Astrocyte of the cerebellum (primary cell): ENCODE data around the gene IRS2.

ENCODE experiments used
- DNase-seq: peaks from one replicate; pipeline ENCODE4 v3.0.0-alpha.2; 2011; ENCODE audit warnings: low read depth
- H3K4me3 ChIP-seq: 2 replicates; pipeline ENCODE4 v1.5.1; 2011; ENCODE audit warnings: mild to moderate bottlenecking, low read depth, low read length, moderate library complexity
- CTCF ChIP-seq: IDR thresholded peaks from 2 replicates; pipeline ENCODE4 v1.5.1; 2012; ENCODE audit warnings: low read length, low read depth, moderate library complexity, mild to moderate bottlenecking; ENCODE audit errors: missing control alignments
- in situ Hi-C: cut with HindIII; loops from 2 replicates; pipeline ENCODE4 v1.10.0; 2017; ENCODE audit warnings: low sequenced_read_pairs

The IRS2 gene

GRCh38 chr13:109760402-109760801, 26.0 kb downstream of the IRS2 start:
- no peak for DNase-seq
- in situ Hi-C loops = no loop called here
- no peak for TF ChIP-seq CTCF
- H3K4me3 ChIP-seq = no peak overlapping the region

- no peak overlapping the region for H3K4me3 ChIP-seq
- no peak for TF ChIP-seq CTCF
- DNase-seq = no peak
- in situ Hi-C loops = no loop called here
These were observed 26.8 kb downstream of the IRS2 start for GRCh38 chr13:109759609-109760008.

- DNase-seq = no peak
- in situ Hi-C loops = no loop called here
- no peak for TF ChIP-seq CTCF
- H3K4me3 ChIP-seq = no peak overlapping the region
These were observed 27.4 kb downstream of the IRS2 start for GRCh38 chr13:109758937-109759480.

- no peak overlapping the region for H3K4me3 ChIP-seq
- DNase-seq = no peak
- TF ChIP-seq CTCF = no peak
- in situ Hi-C loops = no loop called here
These were observed 29.6 kb downstream of the IRS2 start for GRCh38 chr13:109756778-109757177.

- TF ChIP-seq CTCF = no peak
- in situ Hi-C loops = no loop called here
- DNase-seq = no peak
- H3K4me3 ChIP-seq = no peak overlapping the region
These were observed 30.4 kb downstream of the IRS2 start for GRCh38 chr13:109755997-109756396.

GRCh38 chr13:109755551-109755950, 30.8 kb downstream of the IRS2 start:
- DNase-seq = no peak
- no peak overlapping the region for H3K4me3 ChIP-seq
- in situ Hi-C loops = no loop called here
- no peak for TF ChIP-seq CTCF

- no peak for TF ChIP-seq CTCF
- H3K4me3 ChIP-seq = no peak overlapping the region
- DNase-seq = no peak
- in situ Hi-C loops = no loop called here
These were observed 34.9 kb downstream of the IRS2 start for GRCh38 chr13:109751477-109751876.
